ENCODE results near the gene DNAJA3. TPM values are rescaled to one million over a fixed set of nuclear protein-coding genes. Genes with fewer than 3 reads are reported as not detected.
A peak's percentile ranks its signal among the peaks of the same experiment; 100 is the strongest.

DNAJA3 gene
- total and polyA plus RNA-seq, 9 of the 15 experiments (the other 6 are each of a cell fraction or from before 2014, with no cell fraction given), result 8.1 to 105 (median 79.0) TPM

- TF ChIP-seq ARID3A (IDR thresholded peaks at IDR 0.05; ENCODE audit: borderline replicate concordance, low read depth, low read length) (no peak), ZBTB11 (CRISPR knock-in tag; IDR thresholded peaks at IDR 0.05) (no peak), ZNF764 (CRISPR knock-in tag; IDR thresholded peaks at IDR 0.05; ENCODE audit: low read depth) (no peak), ETV6 (IDR thresholded peaks at IDR 0.05; ENCODE audit: borderline replicate concordance in 1 of 2, low read depth in 2 of 2, low read length in 1 of 2) (no peak), ETV6 (CRISPR knock-in tag; IDR thresholded peaks at IDR 0.05; ENCODE audit: borderline replicate concordance) (no peak), TFAP4 (CRISPR knock-in tag; IDR thresholded peaks at IDR 0.05; ENCODE audit: borderline replicate concordance) (no peak), BCOR (IDR thresholded peaks at IDR 0.05) (no peak), IRF2 (CRISPR knock-in tag; IDR thresholded peaks at IDR 0.05) (no peak), STAT5A (IDR thresholded peaks at IDR 0.05; ENCODE audit: borderline replicate concordance, low read length) (no peak), TEAD1 (CRISPR knock-in tag; IDR thresholded peaks at IDR 0.05) (no peak), ETS1 (conservative IDR thresholded peaks at IDR 0.05; ENCODE audit: control insufficient read depth, low read depth, low read length) (no peak), POLR2G (IDR thresholded peaks at IDR 0.05; ENCODE audit: low read depth, low read length) (peak; percentile 39; the same call in 1 of the 2 replicates), HINFP (tag; conservative IDR thresholded peaks at IDR 0.05; ENCODE audit: low read depth) (no peak), CREB1 (IDR thresholded peaks at IDR 0.05) (no peak), CREB1 (CRISPR knock-in tag; IDR thresholded peaks at IDR 0.05) (no peak)
Observed at GRCh38 chr16:4381072-4381934, 44.4 kb upstream of the DNAJA3 start (continued).
